ENCODE measurements around the gene TAF11L11.
"Not testable (repeated sequence)": the region's sequence is repeated elsewhere in the genome, so short reads cannot be mapped to it uniquely, and the experiment has no call there.

The TAF11L11 gene

GRCh38 chr5:17625686-17626085 is 21.7 kb downstream of the TAF11L11 start:
- TF ChIP-seq CTCF (IDR thresholded peaks at IDR 0.05) = no peak
- no peak for DNase-seq (ENCODE audit: low spot score)
- Histone ChIP-seq H3K4me3 (no peak overlapping the region), H3K27ac (no peak overlapping the region)

DNA sequence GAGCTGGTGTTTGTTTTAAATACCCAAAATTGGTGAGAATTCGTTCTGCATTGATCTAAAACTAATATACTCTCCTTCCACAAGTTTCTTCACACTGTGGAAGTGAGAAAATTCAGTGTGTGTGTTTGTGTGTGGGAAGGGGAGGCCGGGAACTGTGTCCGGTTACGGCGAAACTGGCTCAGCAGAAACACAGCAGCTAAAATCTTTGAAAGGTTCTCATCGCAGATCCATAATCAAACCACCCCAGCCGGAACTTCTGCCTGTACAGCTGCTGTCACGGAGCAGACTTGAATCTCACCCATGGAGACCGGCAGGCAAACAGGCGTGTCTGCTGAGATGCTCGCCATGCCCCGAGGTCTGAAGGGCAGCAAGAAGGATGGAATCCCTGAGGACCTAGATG is 27.8 kb downstream of the TAF11L11 start, which contains the start of gene TAF11L13:
Gene TAF11L13, plus strand, starts transcription at position 301 of the 400 bp plus-strand sequence.
- not testable (repeated sequence) for DNase-seq (ENCODE audit: low spot score); H3K4me3 ChIP-seq; H3K27ac ChIP-seq

DNA sequence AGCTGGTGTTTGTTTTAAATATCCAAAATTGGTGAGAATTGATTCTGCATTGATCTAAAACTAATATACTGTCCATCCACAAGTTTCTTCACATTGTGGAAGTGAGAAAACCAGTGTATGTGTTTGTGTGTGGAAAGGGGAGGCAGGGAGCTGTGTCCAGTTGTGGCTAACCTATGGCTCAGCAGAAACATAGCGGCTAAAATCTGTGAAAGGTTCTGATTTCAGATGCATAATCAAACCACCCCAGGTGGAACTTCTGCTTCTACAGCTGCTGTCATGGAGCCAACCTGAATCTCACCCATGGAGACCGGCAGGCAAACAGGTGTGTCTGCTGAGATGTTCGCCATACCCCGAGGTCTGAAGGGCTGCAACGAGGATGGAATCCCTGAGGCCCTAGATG is 30.2 kb downstream of the TAF11L11 start, which contains the start of gene TAF11L14:
Gene TAF11L14, plus strand, starts transcription at position 301 of the 400 bp plus-strand sequence.
- no peak within 1 kb of the TSS for H3K27ac ChIP-seq
- no peak for TF ChIP-seq CTCF (IDR thresholded peaks at IDR 0.05)
- no peak for DNase-seq (ENCODE audit: low spot score)

DNA sequence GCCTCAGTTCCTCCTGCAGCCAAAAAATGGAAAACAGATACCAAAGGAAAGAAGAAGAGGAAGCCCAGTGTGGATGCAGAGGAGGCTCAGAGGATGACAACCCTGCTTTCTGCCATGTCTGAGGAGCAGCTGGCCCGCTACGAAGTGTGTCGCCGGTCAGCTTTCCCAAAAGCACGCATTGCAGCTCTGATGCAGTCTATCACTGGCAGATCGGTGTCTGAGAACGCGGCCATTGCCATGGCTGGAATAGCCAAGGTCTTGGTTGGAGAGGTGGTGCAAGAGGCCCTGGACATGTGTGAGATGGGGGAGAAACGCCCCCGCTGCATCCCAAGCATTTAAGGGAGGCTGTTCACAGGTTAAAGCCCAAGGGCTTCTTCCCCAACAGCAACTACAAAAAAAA is 45.2 kb downstream of the TAF11L11 start:
- H3K4me3 ChIP-seq; DNase-seq (ENCODE audit: low spot score); H3K27ac ChIP-seq: not testable (repeated sequence)

More for the DNA sequence above, 30.2 kb downstream of the TAF11L11 start, which contains the start of gene TAF11L14:
- no peak within 1 kb of the TSS for H3K4me3 ChIP-seq

- not testable (repeated sequence) for H3K4me3 ChIP-seq
Measured at GRCh38 chr5:17655201-17655759, 51.3 kb downstream of the TAF11L11 start.

More at GRCh38 chr5:17655201-17655759, 51.3 kb downstream of the TAF11L11 start:
- not testable (repeated sequence) for DNase-seq (ENCODE audit: low spot score); H3K27ac ChIP-seq
